ENCODE data around the gene NUTM2A. TPM values are rescaled to one million over a fixed set of nuclear protein-coding genes. Genes with fewer than 3 reads are reported as not detected.
"Not testable (repeated sequence)": the region's sequence is repeated elsewhere in the genome, so short reads cannot be mapped to it uniquely, and the experiment has no call there.

The NUTM2A gene
- total RNA-seq, 1 experiment from 2014 or later = 0.23 TPM

- H3K27ac Mint-ChIP-seq (ENCODE audit: unreplicated experiment); H3K9me3 ChIP-seq; POLR2A ChIA-PET; H3K27me3 Mint-ChIP-seq (ENCODE audit: insufficient read depth, unreplicated experiment); H3K4me1 Mint-ChIP-seq (ENCODE audit: low read depth, unreplicated experiment); H3K4me3 ChIP-seq (ENCODE audit: low read depth, low read length); CTCF ChIA-PET; BruUV-seq (replicated peaks); H3K27me3 ChIP-seq (replicated peaks; ENCODE audit: control insufficient read depth, insufficient read depth, low read length); H3K4me1 ChIP-seq; H3K36me3 ChIP-seq (ENCODE audit: control insufficient read depth, insufficient read depth, low read length); H3K9me3 Mint-ChIP-seq (ENCODE audit: unreplicated experiment); H3K4me3 Mint-ChIP-seq (ENCODE audit: unreplicated experiment); DNase-seq: not testable (repeated sequence)
- H3K36me3 Mint-ChIP-seq (ENCODE audit: insufficient read depth, unreplicated experiment) = peaks cover 22% of the 10 kb centered on the region
- intact Hi-C loops (cut with micrococcal nuclease; ENCODE audit: unreplicated experiment) = loop anchor here (5.0 kb wide), 1 partner anchor 229 kb away; no protein-coding TSS in a partner anchor
Observed at GRCh38 chr10:87200924-87201323, 24.3 kb upstream of the NUTM2A start.

- H3K4me3 Mint-ChIP-seq (ENCODE audit: unreplicated experiment); POLR2A ChIA-PET; H3K9me3 ChIP-seq; H3K27me3 ChIP-seq (replicated peaks; ENCODE audit: control insufficient read depth, insufficient read depth, low read length); DNase-seq; H3K4me3 ChIP-seq (ENCODE audit: low read depth, low read length); H3K4me1 Mint-ChIP-seq (ENCODE audit: low read depth, unreplicated experiment); H3K4me1 ChIP-seq; H3K27ac Mint-ChIP-seq (ENCODE audit: unreplicated experiment); H3K27me3 Mint-ChIP-seq (ENCODE audit: insufficient read depth, unreplicated experiment); H3K9me3 Mint-ChIP-seq (ENCODE audit: unreplicated experiment); CTCF ChIA-PET; H3K36me3 ChIP-seq (ENCODE audit: control insufficient read depth, insufficient read depth, low read length): not testable (repeated sequence)
- H3K36me3 Mint-ChIP-seq (ENCODE audit: insufficient read depth, unreplicated experiment) = peaks cover 16% of the 10 kb centered on the region
- intact Hi-C loops (cut with micrococcal nuclease; ENCODE audit: unreplicated experiment) = loop anchor here (5.0 kb wide), 1 partner anchor 232 kb away; no protein-coding TSS in a partner anchor
- BruUV-seq (replicated peaks) = TSS peak; percentile 30
Observed at GRCh38 chr10:87204801-87205200, 20.4 kb upstream of the NUTM2A start.

- POLR2A ChIA-PET; CTCF ChIA-PET; H3K9me3 Mint-ChIP-seq (ENCODE audit: unreplicated experiment); H3K4me3 Mint-ChIP-seq (ENCODE audit: unreplicated experiment); H3K4me1 Mint-ChIP-seq (ENCODE audit: low read depth, unreplicated experiment); H3K9me3 ChIP-seq; intact Hi-C loops (cut with micrococcal nuclease; ENCODE audit: unreplicated experiment); H3K27me3 ChIP-seq (replicated peaks; ENCODE audit: control insufficient read depth, insufficient read depth, low read length); H3K27ac Mint-ChIP-seq (ENCODE audit: unreplicated experiment); H3K4me1 ChIP-seq; H3K27me3 Mint-ChIP-seq (ENCODE audit: insufficient read depth, unreplicated experiment); DNase-seq; BruUV-seq (replicated peaks); H3K36me3 ChIP-seq (ENCODE audit: control insufficient read depth, insufficient read depth, low read length); H3K4me3 ChIP-seq (ENCODE audit: low read depth, low read length): not testable (repeated sequence)
- peaks cover 11% of the 10 kb centered on the region for H3K36me3 Mint-ChIP-seq (ENCODE audit: insufficient read depth, unreplicated experiment)
Observed at GRCh38 chr10:87206922-87207321, 18.3 kb upstream of the NUTM2A start.

GRCh38 chr10:87210309-87210708 is 14.9 kb upstream of the NUTM2A start:
- H3K4me3 ChIP-seq (ENCODE audit: low read depth, low read length); H3K9me3 Mint-ChIP-seq (ENCODE audit: unreplicated experiment); CTCF ChIA-PET; H3K27me3 Mint-ChIP-seq (ENCODE audit: insufficient read depth, unreplicated experiment); intact Hi-C loops (cut with micrococcal nuclease; ENCODE audit: unreplicated experiment); H3K36me3 ChIP-seq (ENCODE audit: control insufficient read depth, insufficient read depth, low read length); H3K4me1 ChIP-seq; H3K4me3 Mint-ChIP-seq (ENCODE audit: unreplicated experiment); H3K9me3 ChIP-seq; DNase-seq; H3K27me3 ChIP-seq (replicated peaks; ENCODE audit: control insufficient read depth, insufficient read depth, low read length); H3K4me1 Mint-ChIP-seq (ENCODE audit: low read depth, unreplicated experiment); H3K27ac Mint-ChIP-seq (ENCODE audit: unreplicated experiment); BruUV-seq (replicated peaks); H3K36me3 Mint-ChIP-seq (ENCODE audit: insufficient read depth, unreplicated experiment): not testable (repeated sequence)
- POLR2A ChIA-PET = interaction anchor here (0.7 kb wide), 1 partner anchor 36 kb away, joined by 3 read pairs; no protein-coding TSS in a partner anchor

GRCh38 chr10:87211848-87212247 is 13.4 kb upstream of the NUTM2A start:
- CTCF ChIA-PET; H3K4me3 Mint-ChIP-seq (ENCODE audit: unreplicated experiment); H3K36me3 ChIP-seq (ENCODE audit: control insufficient read depth, insufficient read depth, low read length); H3K4me3 ChIP-seq (ENCODE audit: low read depth, low read length); H3K27me3 Mint-ChIP-seq (ENCODE audit: insufficient read depth, unreplicated experiment); H3K4me1 Mint-ChIP-seq (ENCODE audit: low read depth, unreplicated experiment); POLR2A ChIA-PET; H3K9me3 ChIP-seq; H3K27ac Mint-ChIP-seq (ENCODE audit: unreplicated experiment); intact Hi-C loops (cut with micrococcal nuclease; ENCODE audit: unreplicated experiment); H3K4me1 ChIP-seq; H3K9me3 Mint-ChIP-seq (ENCODE audit: unreplicated experiment); BruUV-seq (replicated peaks); H3K27me3 ChIP-seq (replicated peaks; ENCODE audit: control insufficient read depth, insufficient read depth, low read length); H3K36me3 Mint-ChIP-seq (ENCODE audit: insufficient read depth, unreplicated experiment): not testable (repeated sequence)
- DNase-seq = peak in 1 of 2 experiments; percentile 11

GRCh38 chr10:87213150-87213765 is 12.0 kb upstream of the NUTM2A start:
- H3K4me3 ChIP-seq (ENCODE audit: low read depth, low read length); H3K27me3 ChIP-seq (replicated peaks; ENCODE audit: control insufficient read depth, insufficient read depth, low read length); H3K4me1 Mint-ChIP-seq (ENCODE audit: low read depth, unreplicated experiment); H3K9me3 ChIP-seq; H3K9me3 Mint-ChIP-seq (ENCODE audit: unreplicated experiment); DNase-seq; CTCF ChIA-PET; H3K36me3 Mint-ChIP-seq (ENCODE audit: insufficient read depth, unreplicated experiment); H3K27me3 Mint-ChIP-seq (ENCODE audit: insufficient read depth, unreplicated experiment); H3K4me1 ChIP-seq; H3K27ac Mint-ChIP-seq (ENCODE audit: unreplicated experiment); POLR2A ChIA-PET; BruUV-seq (replicated peaks); H3K4me3 Mint-ChIP-seq (ENCODE audit: unreplicated experiment); intact Hi-C loops (cut with micrococcal nuclease; ENCODE audit: unreplicated experiment); H3K36me3 ChIP-seq (ENCODE audit: control insufficient read depth, insufficient read depth, low read length): not testable (repeated sequence)

- POLR2A ChIA-PET, CTCF ChIA-PET: not testable (repeated sequence)
Observed at GRCh38 chr10:87213806-87214205, 11.4 kb upstream of the NUTM2A start.

More at GRCh38 chr10:87213806-87214205, 11.4 kb upstream of the NUTM2A start:
- H3K9me3 Mint-ChIP-seq (ENCODE audit: unreplicated experiment); intact Hi-C loops (cut with micrococcal nuclease; ENCODE audit: unreplicated experiment); H3K4me3 ChIP-seq (ENCODE audit: low read depth, low read length); H3K9me3 ChIP-seq; BruUV-seq (replicated peaks); H3K36me3 ChIP-seq (ENCODE audit: control insufficient read depth, insufficient read depth, low read length); H3K4me3 Mint-ChIP-seq (ENCODE audit: unreplicated experiment); H3K4me1 ChIP-seq; DNase-seq; H3K27me3 ChIP-seq (replicated peaks; ENCODE audit: control insufficient read depth, insufficient read depth, low read length); H3K4me1 Mint-ChIP-seq (ENCODE audit: low read depth, unreplicated experiment); H3K27me3 Mint-ChIP-seq (ENCODE audit: insufficient read depth, unreplicated experiment); H3K36me3 Mint-ChIP-seq (ENCODE audit: insufficient read depth, unreplicated experiment); H3K27ac Mint-ChIP-seq (ENCODE audit: unreplicated experiment): not testable (repeated sequence)

All from Caco-2 (cell line).